ENCODE data around the gene BCL2L14. TPM values are rescaled to one million over a fixed set of nuclear protein-coding genes. Genes with fewer than 3 reads are reported as not detected.

BCL2L14 gene
- total RNA-seq, 1 experiment from 2014 or later = 0.90 TPM

- peaks cover 11% of the 10 kb centered on the region for H3K9me3 Mint-ChIP-seq
- ChIA-PET CTCF (interaction anchor here (0.7 kb wide), 1 partner anchor 1049 kb away, joined by 3 read pairs; no protein-coding TSS in a partner anchor), POLR2A (no interaction called here)
- H3K4me1 Mint-ChIP-seq = peaks cover 57% of the 10 kb centered on the region
- H3K27me3 Mint-ChIP-seq (ENCODE audit: low read depth) = no peaks in the 10 kb centered on the region
- H3K27ac Mint-ChIP-seq = peak overlapping the region; percentile 80; the same call in 1 of the 2 replicates
- no peaks in the 10 kb centered on the region for H3K36me3 Mint-ChIP-seq
- H3K4me3 Mint-ChIP-seq = peak overlapping the region; percentile 12; the same call in 1 of the 2 replicates
- no peak for TF ChIP-seq SOX15 (CRISPR knock-in tag; IDR thresholded peaks at IDR 0.05)
- TF ChIP-seq HMGXB4 (CRISPR knock-in tag; IDR thresholded peaks at IDR 0.05) = no peak
- no peak for TF ChIP-seq ERG (CRISPR knock-in tag; IDR thresholded peaks at IDR 0.05)
- TF ChIP-seq NR1H2 (CRISPR knock-in tag; IDR thresholded peaks at IDR 0.05) = no peak
- no peak for TF ChIP-seq CREB1 (CRISPR knock-in tag; IDR thresholded peaks at IDR 0.05)
- TF ChIP-seq NFYB (CRISPR knock-in tag; conservative IDR thresholded peaks at IDR 0.05; ENCODE audit: low read depth) = no peak
- TF ChIP-seq, protein P1, sequence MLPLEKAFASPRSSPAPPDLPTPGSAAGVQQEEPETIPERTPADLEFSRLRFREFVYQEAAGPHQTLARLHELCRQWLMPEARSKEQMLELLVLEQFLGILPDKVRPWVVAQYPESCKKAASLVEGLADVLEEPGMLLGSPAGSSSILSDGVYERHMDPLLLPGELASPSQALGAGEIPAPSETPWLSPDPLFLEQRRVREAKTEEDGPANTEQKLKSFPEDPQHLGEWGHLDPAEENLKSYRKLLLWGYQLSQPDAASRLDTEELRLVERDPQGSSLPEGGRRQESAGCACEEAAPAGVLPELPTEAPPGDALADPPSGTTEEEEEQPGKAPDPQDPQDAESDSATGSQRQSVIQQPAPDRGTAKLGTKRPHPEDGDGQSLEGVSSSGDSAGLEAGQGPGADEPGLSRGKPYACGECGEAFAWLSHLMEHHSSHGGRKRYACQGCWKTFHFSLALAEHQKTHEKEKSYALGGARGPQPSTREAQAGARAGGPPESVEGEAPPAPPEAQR (CRISPR knock-in tag; IDR thresholded peaks at IDR 0.05) = no peak
- no peak for TF ChIP-seq IRF1 (CRISPR knock-in tag; IDR thresholded peaks at IDR 0.05)
- TF ChIP-seq GABPB1 (CRISPR knock-in tag; IDR thresholded peaks at IDR 0.05) = no peak
- no peak for TF ChIP-seq ZNF232 (CRISPR knock-in tag; IDR thresholded peaks at IDR 0.05)
- ATAC-seq (no peak), DNase-seq (ENCODE audit: low spot score) (no peak)
Measured at GRCh38 chr12:12056951-12057350, 13.8 kb upstream of the BCL2L14 start.

GRCh38 chr12:12064596-12064995, 6.1 kb upstream of the BCL2L14 start:
- Mint-ChIP-seq H3K4me1 (peaks cover 38% of the 10 kb centered on the region), H3K4me3 (no peak overlapping the region), H3K36me3 (no peaks in the 10 kb centered on the region), H3K9me3 (no peaks in the 10 kb centered on the region), H3K27me3 (ENCODE audit: low read depth) (no peaks in the 10 kb centered on the region), H3K27ac (peak overlapping the region; percentile 41; the same call in 1 of the 2 replicates)
- CTCF ChIA-PET = no interaction called here
- TF ChIP-seq KAT7 (CRISPR knock-in tag; IDR thresholded peaks at IDR 0.05; ENCODE audit: borderline replicate concordance) (no peak), MLX (CRISPR knock-in tag; IDR thresholded peaks at IDR 0.05) (no peak), NR1H2 (CRISPR knock-in tag; IDR thresholded peaks at IDR 0.05) (no peak), ELF4 (CRISPR knock-in tag; IDR thresholded peaks at IDR 0.05; ENCODE audit: low read depth) (no peak), ESRRA (CRISPR knock-in tag; IDR thresholded peaks at IDR 0.05; ENCODE audit: borderline replicate concordance) (no peak), E2F1 (CRISPR knock-in tag; IDR thresholded peaks at IDR 0.05) (no peak), PREB (CRISPR knock-in tag; IDR thresholded peaks at IDR 0.05; ENCODE audit: borderline replicate concordance) (no peak)
- TF ChIP-seq, protein P1 (CRISPR knock-in tag; IDR thresholded peaks at IDR 0.05) = no peak
- DNase-seq (ENCODE audit: low spot score) = no peak
- POLR2A ChIA-PET = no interaction called here
- ATAC-seq = no peak

Data from WTC11 (cell line).